AG04450 (cell line): ENCODE results near the gene DCBLD1. TPM values are rescaled to one million over a fixed set of nuclear protein-coding genes. Genes with fewer than 3 reads are reported as not detected.

Source experiments
- CTCF ChIA-PET: fragments of 300-600, 350-600 bp; formaldehyde crosslinking; extraction: SDS; loops from one replicate; lab custom pipeline; 2022; ENCODE audit warnings: antibody characterized with exemption, inconsistent platforms; lab: Charles Lee
- POLR2A ChIA-PET: fragments of 350-600 bp; formaldehyde crosslinking; extraction: SDS; loops from one replicate; lab custom pipeline; 2021; ENCODE audit warnings: antibody characterized with exemption, inconsistent platforms; lab: Yijun Ruan, JAX
- DNase-seq: peaks from one replicate; pipeline ENCODE4 v3.0.0-alpha.2; 2011; ENCODE audit warnings: low read depth, low spot score
- H3K27ac ChIP-seq: one replicate; pipeline ENCODE4 v1.5.1; 2012; ENCODE audit warnings: low read depth, low read length, control low read depth
- H3K27me3 ChIP-seq: one replicate; pipeline ENCODE4 v1.6.0; 2012; ENCODE audit warnings: low read length; ENCODE audit not compliant: control insufficient read depth, insufficient read depth
- H3K4me3 ChIP-seq: 2 replicates; pipeline ENCODE4 v1.5.1; 2011; ENCODE audit warnings: mild to moderate bottlenecking, low read depth, low read length, control low read depth
- H3K9me3 ChIP-seq: 2 replicates; pipeline ENCODE4 v1.5.1; 2012; ENCODE audit warnings: low read length; ENCODE audit not compliant: control insufficient read depth, insufficient read depth
- CTCF ChIP-seq: IDR thresholded peaks from 2 replicates; pipeline ENCODE4 v1.5.1; 2011; ENCODE audit warnings: low read depth, low read length, control low read depth, inconsistent platforms
- polyA plus RNA-seq: library from polyadenylated mRNA; depleted of rRNA; stranded (reverse); fragments of >200 nt; gene quantifications from 2 replicates; pipeline ENCODE4 v1.2.3, GENCODE V29; 2011

The DCBLD1 gene
- polyA plus RNA-seq, 1 experiment = 19.0 TPM

DNA sequence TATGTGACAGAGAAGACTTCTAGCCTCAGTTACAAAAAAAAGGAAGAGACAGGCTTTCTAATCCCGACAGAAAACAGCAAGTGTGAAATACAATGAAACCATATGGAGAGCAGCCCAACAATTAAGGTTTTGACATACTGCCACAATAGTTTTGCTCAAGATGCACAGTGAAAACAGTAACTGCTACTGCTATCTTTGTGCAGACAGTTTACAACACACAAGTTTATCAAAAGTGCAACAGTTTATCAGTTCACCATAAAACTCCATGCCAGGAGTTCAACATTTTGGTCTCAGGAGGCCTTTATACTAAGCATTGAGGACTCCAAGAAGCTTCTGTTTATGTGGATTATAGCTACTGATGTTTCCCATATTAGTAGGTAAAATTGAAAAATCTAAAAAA lies 82.2 kb downstream of the DCBLD1 start:
- ChIA-PET CTCF (interaction anchor here (0.6 to 5.4 kb wide), 5 partner anchors 9 to 115 kb away, joined by 3 to 38 read pairs (median 7); no protein-coding TSS in a partner anchor), POLR2A (no interaction called here)
- H3K27ac ChIP-seq = no peak overlapping the region

GRCh38 chr6:117568247-117568646 lies 85.8 kb downstream of the DCBLD1 start:
- ChIA-PET POLR2A (no interaction called here), CTCF (interaction anchor here (0.5 to 5.4 kb wide), 2 partner anchors 12 to 119 kb away, joined by 3 to 34 read pairs; no protein-coding TSS in a partner anchor)
- Histone ChIP-seq H3K9me3 (no peaks in the 10 kb centered on the region), H3K27me3 (no peaks in the 10 kb centered on the region), H3K27ac (no peak overlapping the region), H3K4me3 (no peak overlapping the region)
- DNase-seq = no peak
- no peak for TF ChIP-seq CTCF

More for the DNA sequence above, 82.2 kb downstream of the DCBLD1 start:
- no peaks in the 10 kb centered on the region for H3K9me3 ChIP-seq
- DNase-seq = no peak
- no peaks in the 10 kb centered on the region for H3K27me3 ChIP-seq
- H3K4me3 ChIP-seq = no peak overlapping the region
- TF ChIP-seq CTCF = no peak

GRCh38 chr6:117568831-117569410 lies 86.4 kb downstream of the DCBLD1 start:
- no peak for DNase-seq
- no peak for TF ChIP-seq CTCF

GRCh38 chr6:117573006-117573680 lies 90.7 kb downstream of the DCBLD1 start:
- ChIA-PET POLR2A (interaction anchor here (0.6 kb wide), 1 partner anchor 25 kb away, joined by 3 read pairs; no protein-coding TSS in a partner anchor), CTCF (interaction anchor here (0.7 to 1.9 kb wide), 6 partner anchors 16 to 124 kb away, joined by 3 to 8 read pairs (median 4); no protein-coding TSS in a partner anchor)
- H3K4me3 ChIP-seq = no peak overlapping the region
- DNase-seq = no peak
- no peak for TF ChIP-seq CTCF
- H3K9me3 ChIP-seq = no peaks in the 10 kb centered on the region
- no peaks in the 10 kb centered on the region for H3K27me3 ChIP-seq
- H3K27ac ChIP-seq = no peak overlapping the region

More at GRCh38 chr6:117568831-117569410, 86.4 kb downstream of the DCBLD1 start:
- POLR2A ChIA-PET = no interaction called here
- H3K4me3 ChIP-seq = no peak overlapping the region
- CTCF ChIA-PET = interaction anchor here (0.6 to 5.4 kb wide), 2 partner anchors 13 to 131 kb away, joined by 3 to 34 read pairs; no protein-coding TSS in a partner anchor
- H3K27me3 ChIP-seq = no peaks in the 10 kb centered on the region
- no peaks in the 10 kb centered on the region for H3K9me3 ChIP-seq
- no peak overlapping the region for H3K27ac ChIP-seq

DNA sequence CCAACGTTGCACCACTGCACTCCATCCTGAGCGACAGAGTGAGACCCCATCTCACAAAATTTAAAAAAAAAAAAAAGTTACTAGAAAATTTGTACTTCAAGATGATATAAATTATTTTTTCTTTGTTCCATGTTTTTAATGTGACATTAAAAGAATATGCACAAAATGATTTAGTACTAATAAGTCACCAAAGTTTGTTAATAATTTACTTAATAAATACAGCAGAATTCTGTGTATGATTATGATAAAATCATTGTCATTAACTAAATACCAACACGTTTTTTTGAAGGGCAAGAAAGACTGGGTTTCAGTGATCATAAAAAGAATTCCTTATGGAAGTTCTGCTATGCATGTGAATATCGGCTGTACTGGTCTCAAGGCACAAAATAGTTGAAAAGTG lies 91.7 kb downstream of the DCBLD1 start:
- POLR2A ChIA-PET = no interaction called here

More for the DNA sequence above, 91.7 kb downstream of the DCBLD1 start:
- no peak for TF ChIP-seq CTCF
- CTCF ChIA-PET = interaction anchor here (0.7 to 1.9 kb wide), 2 partner anchors 19 to 24 kb away, joined by 3 to 5 read pairs; no protein-coding TSS in a partner anchor
- Histone ChIP-seq H3K27ac (no peak overlapping the region), H3K27me3 (no peaks in the 10 kb centered on the region), H3K9me3 (no peaks in the 10 kb centered on the region), H3K4me3 (no peak overlapping the region)
- no peak for DNase-seq
